Panc1 (cell line): Measurements from ENCODE around the gene LRRC8C.

Experiments used
- TCF7L2 ChIP-seq: IDR thresholded peaks from 2 replicates; pipeline ENCODE4 v1.6.1; 2011; ENCODE audit warnings: mild to moderate bottlenecking, low read depth, low read length, inconsistent platforms
- TF ChIP-seq, protein P1 (sequence below): fragments of 450-650 bp; IDR thresholded peaks from 2 replicates; pipeline ENCODE4 v1.5.1; 2017; ENCODE audit warnings: mild to moderate bottlenecking
- TF ChIP-seq, protein P2 (sequence below), 2 experiments: IDR thresholded peaks; 2 replicates each; pipeline ENCODE4 v1.6.1; 2011 to 2012; ENCODE audit warnings: low read depth in 2 of 2, control low read depth in 1 of 2, low read length in 1 of 2, mild to moderate bottlenecking in 1 of 2, moderate library complexity in 1 of 2; ENCODE audit not compliant: insufficient read depth in 1 of 2

DNA sequence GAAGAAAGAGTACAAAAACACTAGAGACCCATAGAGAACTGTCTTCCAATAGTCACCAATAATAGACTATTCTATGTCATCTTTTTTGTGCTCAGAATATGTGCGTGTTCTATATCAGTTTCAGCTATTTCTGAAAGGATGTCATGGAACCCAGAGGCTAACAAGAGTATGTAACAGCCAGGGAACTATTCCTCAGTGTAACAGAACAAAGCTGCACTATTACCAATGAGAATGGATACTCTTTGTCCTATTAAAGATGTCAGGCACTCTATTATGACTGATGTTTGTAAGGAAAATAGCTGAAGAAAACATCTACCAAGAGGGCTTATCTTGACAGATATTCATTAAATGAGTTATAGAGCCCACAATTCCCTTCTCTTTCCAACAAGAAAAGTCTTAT, 8.6 kb upstream of the LRRC8C start:
- TF ChIP-seq, protein P1, sequence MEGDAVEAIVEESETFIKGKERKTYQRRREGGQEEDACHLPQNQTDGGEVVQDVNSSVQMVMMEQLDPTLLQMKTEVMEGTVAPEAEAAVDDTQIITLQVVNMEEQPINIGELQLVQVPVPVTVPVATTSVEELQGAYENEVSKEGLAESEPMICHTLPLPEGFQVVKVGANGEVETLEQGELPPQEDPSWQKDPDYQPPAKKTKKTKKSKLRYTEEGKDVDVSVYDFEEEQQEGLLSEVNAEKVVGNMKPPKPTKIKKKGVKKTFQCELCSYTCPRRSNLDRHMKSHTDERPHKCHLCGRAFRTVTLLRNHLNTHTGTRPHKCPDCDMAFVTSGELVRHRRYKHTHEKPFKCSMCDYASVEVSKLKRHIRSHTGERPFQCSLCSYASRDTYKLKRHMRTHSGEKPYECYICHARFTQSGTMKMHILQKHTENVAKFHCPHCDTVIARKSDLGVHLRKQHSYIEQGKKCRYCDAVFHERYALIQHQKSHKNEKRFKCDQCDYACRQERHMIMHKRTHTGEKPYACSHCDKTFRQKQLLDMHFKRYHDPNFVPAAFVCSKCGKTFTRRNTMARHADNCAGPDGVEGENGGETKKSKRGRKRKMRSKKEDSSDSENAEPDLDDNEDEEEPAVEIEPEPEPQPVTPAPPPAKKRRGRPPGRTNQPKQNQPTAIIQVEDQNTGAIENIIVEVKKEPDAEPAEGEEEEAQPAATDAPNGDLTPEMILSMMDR = no peak
- TF ChIP-seq, protein P2, sequence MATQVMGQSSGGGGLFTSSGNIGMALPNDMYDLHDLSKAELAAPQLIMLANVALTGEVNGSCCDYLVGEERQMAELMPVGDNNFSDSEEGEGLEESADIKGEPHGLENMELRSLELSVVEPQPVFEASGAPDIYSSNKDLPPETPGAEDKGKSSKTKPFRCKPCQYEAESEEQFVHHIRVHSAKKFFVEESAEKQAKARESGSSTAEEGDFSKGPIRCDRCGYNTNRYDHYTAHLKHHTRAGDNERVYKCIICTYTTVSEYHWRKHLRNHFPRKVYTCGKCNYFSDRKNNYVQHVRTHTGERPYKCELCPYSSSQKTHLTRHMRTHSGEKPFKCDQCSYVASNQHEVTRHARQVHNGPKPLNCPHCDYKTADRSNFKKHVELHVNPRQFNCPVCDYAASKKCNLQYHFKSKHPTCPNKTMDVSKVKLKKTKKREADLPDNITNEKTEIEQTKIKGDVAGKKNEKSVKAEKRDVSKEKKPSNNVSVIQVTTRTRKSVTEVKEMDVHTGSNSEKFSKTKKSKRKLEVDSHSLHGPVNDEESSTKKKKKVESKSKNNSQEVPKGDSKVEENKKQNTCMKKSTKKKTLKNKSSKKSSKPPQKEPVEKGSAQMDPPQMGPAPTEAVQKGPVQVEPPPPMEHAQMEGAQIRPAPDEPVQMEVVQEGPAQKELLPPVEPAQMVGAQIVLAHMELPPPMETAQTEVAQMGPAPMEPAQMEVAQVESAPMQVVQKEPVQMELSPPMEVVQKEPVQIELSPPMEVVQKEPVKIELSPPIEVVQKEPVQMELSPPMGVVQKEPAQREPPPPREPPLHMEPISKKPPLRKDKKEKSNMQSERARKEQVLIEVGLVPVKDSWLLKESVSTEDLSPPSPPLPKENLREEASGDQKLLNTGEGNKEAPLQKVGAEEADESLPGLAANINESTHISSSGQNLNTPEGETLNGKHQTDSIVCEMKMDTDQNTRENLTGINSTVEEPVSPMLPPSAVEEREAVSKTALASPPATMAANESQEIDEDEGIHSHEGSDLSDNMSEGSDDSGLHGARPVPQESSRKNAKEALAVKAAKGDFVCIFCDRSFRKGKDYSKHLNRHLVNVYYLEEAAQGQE (IDR thresholded peaks at IDR 0.05; ENCODE audit: insufficient read depth in 1 of 2, low read depth in 2 of 2, low read length in 1 of 2) = no peak
- TF ChIP-seq TCF7L2 = no peak
